ENCODE results near the gene SLC2A4RG.
A peak's percentile ranks its signal among the peaks of the same experiment; 100 is the strongest.

SLC2A4RG gene, protein sequence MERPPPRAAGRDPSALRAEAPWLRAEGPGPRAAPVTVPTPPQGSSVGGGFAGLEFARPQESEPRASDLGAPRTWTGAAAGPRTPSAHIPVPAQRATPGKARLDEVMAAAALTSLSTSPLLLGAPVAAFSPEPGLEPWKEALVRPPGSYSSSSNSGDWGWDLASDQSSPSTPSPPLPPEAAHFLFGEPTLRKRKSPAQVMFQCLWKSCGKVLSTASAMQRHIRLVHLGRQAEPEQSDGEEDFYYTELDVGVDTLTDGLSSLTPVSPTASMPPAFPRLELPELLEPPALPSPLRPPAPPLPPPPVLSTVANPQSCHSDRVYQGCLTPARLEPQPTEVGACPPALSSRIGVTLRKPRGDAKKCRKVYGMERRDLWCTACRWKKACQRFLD

DNA sequence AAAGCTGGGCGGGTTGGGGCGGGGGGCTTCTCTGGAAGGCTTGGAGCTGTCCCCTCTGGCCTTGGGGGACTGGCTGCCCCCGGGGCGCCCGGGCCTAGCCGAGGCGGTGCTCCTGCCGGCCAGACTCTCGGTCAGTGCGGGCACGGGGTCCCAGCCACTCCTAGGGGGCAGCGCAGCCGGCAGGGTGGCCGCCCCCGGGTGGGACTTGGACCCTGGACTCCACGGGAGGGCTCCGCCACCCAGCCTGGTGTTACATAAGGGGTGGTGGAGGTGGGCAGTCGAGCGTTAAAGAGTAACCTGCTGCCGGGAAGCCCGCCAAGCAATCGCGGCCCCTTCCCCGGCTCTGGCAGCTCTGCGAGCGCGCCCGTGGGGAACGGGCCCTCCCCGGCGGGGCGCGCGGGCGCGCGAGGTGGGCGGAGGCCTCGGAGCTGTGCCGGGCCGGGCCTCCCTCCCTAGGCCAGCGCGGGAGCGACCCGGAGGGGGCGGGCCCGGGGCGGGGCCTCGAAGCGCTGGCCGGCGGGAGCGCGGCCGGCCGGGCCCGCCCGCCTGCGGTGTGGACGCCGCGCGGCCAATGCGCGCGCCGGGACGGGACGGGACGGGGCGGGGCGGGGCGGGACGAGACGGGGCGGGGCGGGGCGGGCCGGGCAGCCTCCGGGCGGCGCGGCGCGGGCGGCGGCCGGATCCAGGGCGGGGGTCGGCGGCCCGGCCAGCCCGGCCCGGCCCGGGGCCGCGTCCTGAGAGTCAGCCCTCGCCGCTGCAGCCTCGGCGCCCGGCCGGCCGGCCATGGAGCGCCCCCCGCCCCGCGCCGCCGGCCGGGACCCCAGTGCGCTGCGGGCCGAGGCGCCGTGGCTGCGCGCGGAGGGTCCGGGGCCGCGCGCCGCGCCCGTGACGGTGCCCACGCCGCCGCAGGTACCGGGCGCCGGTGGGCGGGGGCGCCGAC, at the start of gene SLC2A4RG:
Gene SLC2A4RG (plus strand): TSS at position 647 of the 940 bp plus-strand sequence. CDS start 137 bp downstream, at position 784.
- in situ Hi-C loops (cut with HindIII; ENCODE audit: low pct_ligation_motif_present, low sequenced_read_pairs) = no loop called here
- no peak for DNase-seq
- peak within 1 kb of the TSS; percentile 36 for H3K27ac ChIP-seq
- H3K36me3 ChIP-seq (replicated peaks) = peaks cover 28% of the 10 kb centered on the region
- TF ChIP-seq, protein P1, sequence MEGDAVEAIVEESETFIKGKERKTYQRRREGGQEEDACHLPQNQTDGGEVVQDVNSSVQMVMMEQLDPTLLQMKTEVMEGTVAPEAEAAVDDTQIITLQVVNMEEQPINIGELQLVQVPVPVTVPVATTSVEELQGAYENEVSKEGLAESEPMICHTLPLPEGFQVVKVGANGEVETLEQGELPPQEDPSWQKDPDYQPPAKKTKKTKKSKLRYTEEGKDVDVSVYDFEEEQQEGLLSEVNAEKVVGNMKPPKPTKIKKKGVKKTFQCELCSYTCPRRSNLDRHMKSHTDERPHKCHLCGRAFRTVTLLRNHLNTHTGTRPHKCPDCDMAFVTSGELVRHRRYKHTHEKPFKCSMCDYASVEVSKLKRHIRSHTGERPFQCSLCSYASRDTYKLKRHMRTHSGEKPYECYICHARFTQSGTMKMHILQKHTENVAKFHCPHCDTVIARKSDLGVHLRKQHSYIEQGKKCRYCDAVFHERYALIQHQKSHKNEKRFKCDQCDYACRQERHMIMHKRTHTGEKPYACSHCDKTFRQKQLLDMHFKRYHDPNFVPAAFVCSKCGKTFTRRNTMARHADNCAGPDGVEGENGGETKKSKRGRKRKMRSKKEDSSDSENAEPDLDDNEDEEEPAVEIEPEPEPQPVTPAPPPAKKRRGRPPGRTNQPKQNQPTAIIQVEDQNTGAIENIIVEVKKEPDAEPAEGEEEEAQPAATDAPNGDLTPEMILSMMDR (IDR thresholded peaks at IDR 0.05; ENCODE audit: low read depth, low read length, missing control alignments) = no peak
- no peaks in the 10 kb centered on the region for H3K27me3 ChIP-seq (replicated peaks)
- H3K4me3 ChIP-seq (ENCODE audit: low read depth, low read length) = peak within 1 kb of the TSS; percentile 55

DNA sequence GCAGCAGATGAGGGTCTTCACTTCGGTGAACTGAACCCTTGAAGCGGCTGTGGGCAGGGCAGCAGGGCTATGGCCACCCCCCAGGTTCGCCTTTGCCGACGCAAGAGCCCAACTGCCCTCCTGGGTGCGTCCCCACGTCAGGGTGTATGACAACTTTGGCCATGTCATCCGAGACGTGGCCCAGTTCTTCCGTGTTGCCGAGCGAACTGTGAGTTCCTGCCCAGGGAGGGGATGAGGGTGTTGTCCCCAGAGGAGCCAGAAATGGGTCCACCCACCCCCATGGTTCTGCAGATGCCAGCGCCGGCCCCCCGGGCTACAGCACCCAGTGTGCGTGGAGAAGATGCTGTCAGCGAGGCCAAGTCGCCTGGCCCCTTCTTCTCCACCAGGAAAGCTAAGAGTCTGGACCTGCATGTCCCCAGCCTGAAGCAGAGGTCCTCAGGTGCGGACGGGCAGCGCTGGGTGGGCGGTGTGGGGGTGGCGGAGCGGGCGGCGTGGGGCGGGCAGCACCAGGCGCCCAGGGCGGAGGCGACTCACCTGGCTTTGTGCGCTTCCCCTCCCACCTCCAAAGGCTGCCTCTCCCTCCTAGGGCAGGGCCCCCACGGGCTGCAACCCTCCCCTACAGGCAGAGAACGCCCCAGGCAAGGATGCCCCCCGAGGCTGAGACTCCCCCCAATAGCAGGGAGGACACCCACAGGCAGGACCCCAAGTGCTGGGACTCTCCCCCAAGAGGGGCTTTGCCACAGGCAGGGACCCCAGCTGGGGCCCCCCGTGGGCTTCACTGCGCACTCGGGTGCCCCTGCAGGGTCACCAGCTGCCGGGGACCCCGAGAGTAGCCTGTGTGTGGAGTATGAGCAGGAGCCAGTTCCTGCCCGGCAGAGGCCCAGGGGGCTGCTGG, 49.3 kb upstream of the SLC2A4RG start:
- TF ChIP-seq, protein P1 (IDR thresholded peaks at IDR 0.05; ENCODE audit: low read depth, low read length, missing control alignments) = no peak
- Histone ChIP-seq H3K27ac (no peak overlapping the region), H3K4me3 (ENCODE audit: low read depth, low read length) (no peak overlapping the region), H3K27me3 (replicated peaks) (no peaks in the 10 kb centered on the region), H3K36me3 (replicated peaks) (no peaks in the 10 kb centered on the region)
- no peak for DNase-seq
- in situ Hi-C loops (cut with HindIII; ENCODE audit: low pct_ligation_motif_present, low sequenced_read_pairs) = loop anchor here (25.0 kb wide), 1 partner anchor 103 kb away; no protein-coding TSS in a partner anchor

DNA sequence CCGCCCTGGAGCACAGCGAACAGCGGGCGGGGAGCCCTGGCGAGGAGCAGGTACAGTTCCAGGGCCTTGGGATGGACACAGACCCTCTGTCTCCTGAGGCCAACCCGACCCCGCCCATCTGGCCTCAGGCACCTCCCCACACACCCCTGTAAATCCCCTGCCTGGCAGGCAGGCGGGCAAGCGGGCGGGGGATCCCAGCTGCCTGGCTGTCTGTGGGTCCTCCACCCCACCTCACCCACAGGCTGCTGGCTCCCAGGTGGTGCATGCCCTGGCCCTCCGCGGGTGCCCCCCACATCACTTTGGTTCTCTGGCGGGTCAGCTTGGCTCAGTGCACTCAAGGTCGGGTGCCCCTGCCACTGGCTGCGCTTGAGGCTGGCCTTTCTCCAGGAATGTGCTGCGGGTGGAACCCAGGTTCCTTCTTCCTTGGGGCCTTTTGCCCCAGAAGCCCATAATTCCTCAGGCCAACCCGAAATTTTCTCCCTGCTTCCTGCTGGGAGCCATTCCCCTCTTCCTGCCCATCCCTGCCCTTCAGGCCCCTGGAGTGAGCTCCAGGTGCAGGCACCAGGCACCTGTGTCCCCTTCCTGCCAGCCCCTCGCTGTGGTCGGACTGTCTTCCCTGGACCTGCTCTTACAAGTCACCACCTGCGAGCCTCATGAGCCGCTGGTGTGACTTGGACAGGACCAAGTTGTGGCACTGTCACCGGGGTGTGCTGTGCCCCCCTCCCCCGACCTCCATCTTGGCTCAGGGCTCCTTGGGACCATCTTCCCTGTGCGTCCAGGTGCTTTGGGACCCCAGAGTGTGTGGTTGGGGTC, 48.5 kb upstream of the SLC2A4RG start:
- in situ Hi-C loops (cut with HindIII; ENCODE audit: low pct_ligation_motif_present, low sequenced_read_pairs) = loop anchor here (25.0 kb wide), 1 partner anchor 104 kb away; no protein-coding TSS in a partner anchor
- Histone ChIP-seq H3K36me3 (replicated peaks) (no peaks in the 10 kb centered on the region), H3K27ac (no peak overlapping the region), H3K27me3 (replicated peaks) (no peaks in the 10 kb centered on the region), H3K4me3 (ENCODE audit: low read depth, low read length) (no peak overlapping the region)
- DNase-seq = no peak
- TF ChIP-seq, protein P1 (IDR thresholded peaks at IDR 0.05; ENCODE audit: low read depth, low read length, missing control alignments) = no peak

DNA sequence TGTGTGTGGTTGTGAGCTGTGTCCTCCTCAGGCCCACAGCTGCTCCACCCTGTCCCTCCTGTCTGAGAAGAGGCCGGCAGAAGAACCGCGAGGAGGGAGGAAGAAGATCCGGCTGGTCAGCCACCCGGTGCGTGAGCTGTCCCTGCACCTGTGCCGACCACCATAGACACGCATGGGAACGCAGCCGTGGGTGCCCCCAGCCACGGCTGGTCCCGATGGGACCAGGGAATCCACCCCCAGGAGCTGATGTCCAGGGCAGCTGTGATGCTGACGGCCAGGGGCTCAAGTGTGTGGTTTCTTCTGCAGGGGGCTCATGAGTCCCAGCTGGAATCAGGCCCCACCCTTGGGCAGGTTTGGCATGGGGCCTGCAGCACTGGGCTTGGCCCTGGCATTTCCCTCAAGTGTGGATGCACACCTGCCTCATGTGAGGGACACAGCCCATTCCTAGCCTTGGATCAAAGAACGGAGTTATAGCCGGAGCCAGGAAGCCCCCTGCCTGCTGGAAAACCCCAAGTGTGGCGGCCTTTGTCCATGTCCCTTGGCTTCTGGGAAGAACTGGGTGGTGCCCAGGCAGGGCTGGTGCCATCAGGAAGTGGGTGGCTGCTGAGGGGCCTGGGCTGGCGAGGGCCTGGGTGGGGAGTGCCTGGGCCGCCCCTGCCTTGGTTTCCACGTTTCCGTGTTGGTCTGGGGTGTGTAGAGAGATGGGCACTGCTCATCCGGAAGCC, 47.7 kb upstream of the SLC2A4RG start:
- no peak overlapping the region for H3K4me3 ChIP-seq (ENCODE audit: low read depth, low read length)
- H3K27me3 ChIP-seq (replicated peaks) = no peaks in the 10 kb centered on the region
- no peaks in the 10 kb centered on the region for H3K36me3 ChIP-seq (replicated peaks)
- H3K27ac ChIP-seq = no peak overlapping the region
- TF ChIP-seq, protein P1 (IDR thresholded peaks at IDR 0.05; ENCODE audit: low read depth, low read length, missing control alignments) = no peak
- no peak for DNase-seq
- in situ Hi-C loops (cut with HindIII; ENCODE audit: low pct_ligation_motif_present, low sequenced_read_pairs) = loop anchor here (25.0 kb wide), 1 partner anchor 105 kb away; no protein-coding TSS in a partner anchor
